DND-41 (cell line): Measurements from ENCODE around the gene SMURF2.

Experiments used
- ATAC-seq: fragments of 200-7000 bp; cut with Tn5 transposase; 3 replicates; pipeline ENCODE4 v1.9.1; 2021; ENCODE audit warnings: low read depth; ENCODE audit not compliant: insufficient read depth
- DNase-seq: peaks from one replicate; pipeline ENCODE4 v3.0.0-alpha.2; 2020
- H2AFZ ChIP-seq: 2 replicates; pipeline ENCODE4 v1.6.0; 2012; ENCODE audit warnings: low read depth, low read length
- H3K27ac ChIP-seq: 2 replicates; pipeline ENCODE4 v1.5.1; 2012; ENCODE audit warnings: low read length, inconsistent platforms
- H3K27me3 ChIP-seq: fragments of 200-600 bp; sonication (generic); 2 replicates; pipeline ENCODE4 v1.6.0; 2012; ENCODE audit warnings: low read length, mild to moderate bottlenecking, inconsistent platforms; ENCODE audit not compliant: insufficient read depth, poor library complexity
- H3K36me3 ChIP-seq: 2 replicates; pipeline ENCODE4 v1.5.1; 2012; ENCODE audit warnings: low read length, inconsistent platforms; ENCODE audit not compliant: insufficient read depth
- H3K4me1 ChIP-seq: 2 replicates; pipeline ENCODE4 v1.5.1; 2012; ENCODE audit warnings: mild to moderate bottlenecking, low read length; ENCODE audit not compliant: insufficient read depth
- H3K4me2 ChIP-seq: 2 replicates; pipeline ENCODE4 v1.6.0; 2012; ENCODE audit warnings: mild to moderate bottlenecking, moderate library complexity, low read length, inconsistent platforms; ENCODE audit not compliant: insufficient read depth
- H3K4me3 ChIP-seq, 2 experiments: fragments of 200-600 bp in 1 of 2; shearing (Covaris generic) in 1 of 2; 2 replicates each; pipeline ENCODE4 v1.5.1; 2012 to 2016; ENCODE audit warnings: inconsistent platforms in 2 of 2, low read length in 2 of 2, mild to moderate bottlenecking in 2 of 2, low read depth in 1 of 2, moderate library complexity in 1 of 2
- H3K79me2 ChIP-seq: 2 replicates; pipeline ENCODE4 v1.6.0; 2012; ENCODE audit warnings: low read length, inconsistent platforms; ENCODE audit not compliant: insufficient read depth
- H3K9ac ChIP-seq: 2 replicates; pipeline ENCODE4 v1.6.0; 2012; ENCODE audit warnings: low read depth, mild to moderate bottlenecking, inconsistent platforms, low read length, moderate library complexity
- H3K9me3 ChIP-seq: 2 replicates; pipeline ENCODE4 v1.5.1; 2012; ENCODE audit warnings: low read length, moderate library complexity, mild to moderate bottlenecking, inconsistent platforms; ENCODE audit not compliant: insufficient read depth, severe bottlenecking
- H4K20me1 ChIP-seq: 2 replicates; pipeline ENCODE4 v1.6.0; 2012; ENCODE audit warnings: low read length; ENCODE audit not compliant: insufficient read depth
- CTCF ChIP-seq: IDR thresholded peaks from 2 replicates; pipeline ENCODE4 v1.5.1; 2012; ENCODE audit warnings: borderline replicate concordance, low read length, moderate library complexity, mild to moderate bottlenecking; ENCODE audit not compliant: poor library complexity, severe bottlenecking; ENCODE audit errors: extremely low read depth
- EZH2 ChIP-seq: IDR thresholded peaks from 3 replicates; pipeline ENCODE4 v1.6.1; 2012; ENCODE audit warnings: borderline replicate concordance, low read depth, mild to moderate bottlenecking, moderate library complexity, low read length, inconsistent platforms; ENCODE audit not compliant: severe bottlenecking

Gene SMURF2

GRCh38 chr17:64574646-64575045 lies 87.5 kb downstream of the SMURF2 start:
- Histone ChIP-seq H3K27ac (no peak overlapping the region), H3K79me2 (no peaks in the 10 kb centered on the region), H3K27me3 (no peaks in the 10 kb centered on the region), H3K9me3 (no peaks in the 10 kb centered on the region), H2AFZ (no peak overlapping the region), H3K4me1 (no peaks in the 10 kb centered on the region), H3K4me3 (no peak overlapping the region), H3K4me2 (no peak overlapping the region), H4K20me1 (0 out of 2 replicates have a peak, but pooled peaks cover 2% of the 10 kb centered on the region), H3K9ac (no peak overlapping the region), H3K36me3 (peaks cover 65% of the 10 kb centered on the region)
- ATAC-seq (no peak), DNase-seq (no peak)
- TF ChIP-seq EZH2 (no peak), CTCF (no peak)

DNA sequence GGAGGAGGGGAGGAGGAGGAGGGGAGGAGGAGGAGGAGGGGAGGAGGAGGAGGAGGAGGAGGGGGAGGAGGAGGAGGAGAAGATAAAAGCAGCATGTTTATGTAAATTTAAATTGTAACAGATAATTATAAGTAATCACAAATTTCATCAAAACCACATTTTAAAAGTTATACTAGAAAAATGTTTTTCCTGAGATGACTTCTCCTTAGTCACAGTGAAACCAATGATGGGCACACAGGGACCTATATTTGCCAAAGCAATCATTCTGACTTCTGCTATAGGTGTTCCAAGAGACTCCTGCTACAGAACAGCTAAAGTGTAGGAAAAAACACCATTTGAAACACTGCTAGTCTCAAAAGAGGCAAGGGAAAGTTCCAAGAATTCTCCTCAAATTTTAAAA lies 88.9 kb downstream of the SMURF2 start:
- Histone ChIP-seq H3K27me3 (no peaks in the 10 kb centered on the region), H3K79me2 (no peaks in the 10 kb centered on the region), H3K9ac (no peak overlapping the region), H3K4me2 (no peak overlapping the region), H3K4me3 (no peak overlapping the region), H4K20me1 (0 out of 2 replicates have a peak, but pooled peaks cover 2% of the 10 kb centered on the region), H3K9me3 (no peaks in the 10 kb centered on the region), H3K27ac (no peak overlapping the region), H2AFZ (no peak overlapping the region), H3K4me1 (no peaks in the 10 kb centered on the region), H3K36me3 (peaks cover 63% of the 10 kb centered on the region)
- DNase-seq (no peak), ATAC-seq (no peak)
- TF ChIP-seq CTCF (no peak), EZH2 (no peak)

DNA sequence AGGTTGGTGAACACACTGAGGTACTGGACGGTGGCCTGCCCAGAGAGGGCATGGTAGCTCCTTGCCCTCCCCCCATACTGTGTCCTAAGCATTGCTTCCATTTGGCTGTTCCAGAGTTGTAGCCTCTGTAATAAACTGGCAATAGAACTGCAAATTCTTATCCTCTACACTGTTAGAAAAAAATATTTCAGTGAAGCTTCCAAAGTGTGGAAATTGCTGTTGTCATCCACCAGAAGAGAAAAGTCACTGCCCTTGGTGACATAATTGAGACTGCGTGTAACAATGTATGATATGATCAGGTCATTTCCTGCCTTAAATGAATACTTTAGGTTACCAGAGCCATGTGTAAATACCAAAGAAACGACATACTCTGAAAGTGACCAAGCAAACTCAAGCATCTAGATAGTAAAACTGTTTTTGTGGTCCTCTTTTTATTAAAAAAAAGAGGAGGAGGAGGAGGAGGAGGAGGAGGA lies 89.4 kb downstream of the SMURF2 start:
- Histone ChIP-seq H3K36me3 (peaks cover 60% of the 10 kb centered on the region), H3K27ac (peak overlapping the region; percentile 47; the same call in 1 of the 2 replicates), H3K4me1 (no peaks in the 10 kb centered on the region), H3K27me3 (no peaks in the 10 kb centered on the region), H3K4me2 (no peak overlapping the region), H2AFZ (no peak overlapping the region), H3K79me2 (no peaks in the 10 kb centered on the region), H3K9me3 (no peaks in the 10 kb centered on the region), H3K9ac (no peak overlapping the region), H3K4me3 (no peak overlapping the region), H4K20me1 (0 out of 2 replicates have a peak, but pooled peaks cover 2% of the 10 kb centered on the region)
- DNase-seq (no peak), ATAC-seq (no peak)
- TF ChIP-seq EZH2 (no peak), CTCF (no peak)

- H2AFZ ChIP-seq, result no peak overlapping the region
- no peaks in the 10 kb centered on the region for H3K9me3 ChIP-seq
- ATAC-seq (no peak), DNase-seq (no peak)
- no peak overlapping the region for H3K4me3 ChIP-seq
- no peak overlapping the region for H3K4me2 ChIP-seq
- no peak overlapping the region for H3K27ac ChIP-seq
- TF ChIP-seq EZH2, result no peak
- no peak for TF ChIP-seq CTCF
- H3K36me3 ChIP-seq, result peaks cover 57% of the 10 kb centered on the region
- H3K79me2 ChIP-seq, result no peaks in the 10 kb centered on the region
- H3K4me1 ChIP-seq, result no peaks in the 10 kb centered on the region
- H3K27me3 ChIP-seq, result no peaks in the 10 kb centered on the region
- no peak overlapping the region for H3K9ac ChIP-seq
- H4K20me1 ChIP-seq, result 0 out of 2 replicates have a peak, but pooled peaks cover 2% of the 10 kb centered on the region
Measured at GRCh38 chr17:64571746-64572145, 90.4 kb downstream of the SMURF2 start.
